ENCODE data around the gene EIF2B2.
"Not testable (repeated sequence)": the region's sequence is repeated elsewhere in the genome, so short reads cannot be mapped to it uniquely, and the experiment has no call there.

EIF2B2 gene

DNA sequence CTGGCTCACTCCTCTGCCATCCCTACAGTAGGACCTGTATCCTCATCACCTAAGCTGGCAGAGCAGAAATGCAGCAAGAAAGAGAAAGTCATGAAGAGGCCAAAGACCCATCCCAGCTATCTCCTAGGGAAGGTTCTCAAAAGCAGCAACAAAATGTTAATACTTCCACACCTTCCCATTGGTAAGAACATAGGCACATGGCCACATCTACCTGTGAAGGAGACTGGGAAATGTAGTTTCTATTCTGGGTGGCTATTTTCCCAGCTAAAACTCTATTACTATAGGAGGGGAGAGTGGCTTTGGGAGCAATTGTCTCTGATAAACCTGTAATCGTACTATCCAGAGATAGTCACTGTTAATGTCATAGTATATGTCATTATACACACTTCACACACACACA, 13.7 kb upstream of the EIF2B2 start:
- DNase-seq (ENCODE audit: low read depth in 2 of 2) = no peak

DNA sequence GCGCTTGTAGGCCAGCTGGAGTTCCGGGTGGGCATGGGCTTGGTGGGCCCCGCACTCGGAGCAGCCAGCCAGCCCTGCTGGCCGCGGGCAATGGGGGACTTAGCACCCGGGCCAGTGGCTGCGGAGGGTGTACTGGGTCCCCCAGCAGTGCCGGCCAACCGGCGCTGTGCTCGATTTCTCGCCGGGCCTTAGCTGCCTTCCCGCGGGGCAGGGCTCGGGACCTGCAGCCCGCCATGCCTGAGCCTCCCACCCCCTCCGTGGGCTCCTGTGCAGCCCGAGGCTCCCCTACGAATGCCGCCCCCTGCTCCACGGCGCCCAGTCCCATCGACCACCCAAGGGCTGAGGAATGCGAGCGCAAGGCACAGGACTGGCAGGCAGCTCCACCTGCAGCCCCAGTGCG, 8.5 kb upstream of the EIF2B2 start:
- not testable (repeated sequence) for DNase-seq (ENCODE audit: low read depth in 2 of 2)

DNA sequence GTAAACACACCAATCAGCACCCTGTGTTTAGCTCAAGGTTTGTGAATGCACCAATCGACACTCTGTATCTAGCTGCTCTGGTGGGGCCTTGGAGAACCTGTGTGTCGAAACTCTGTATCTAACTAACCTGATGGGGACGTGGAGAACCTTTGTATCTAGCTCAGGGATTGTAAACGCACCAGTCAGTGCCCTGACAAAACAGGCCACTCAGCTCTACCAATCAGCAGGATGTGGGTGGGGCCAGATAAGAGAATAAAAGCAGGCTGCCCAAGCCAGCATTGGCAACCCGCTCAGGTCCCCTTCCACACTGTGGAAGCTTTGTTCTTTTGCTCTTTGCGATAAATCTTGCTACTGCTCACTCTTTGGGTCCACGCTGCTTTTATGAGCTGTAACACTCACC, 6.9 kb upstream of the EIF2B2 start:
- DNase-seq (ENCODE audit: low read depth in 2 of 2) = not testable (repeated sequence)

DNA sequence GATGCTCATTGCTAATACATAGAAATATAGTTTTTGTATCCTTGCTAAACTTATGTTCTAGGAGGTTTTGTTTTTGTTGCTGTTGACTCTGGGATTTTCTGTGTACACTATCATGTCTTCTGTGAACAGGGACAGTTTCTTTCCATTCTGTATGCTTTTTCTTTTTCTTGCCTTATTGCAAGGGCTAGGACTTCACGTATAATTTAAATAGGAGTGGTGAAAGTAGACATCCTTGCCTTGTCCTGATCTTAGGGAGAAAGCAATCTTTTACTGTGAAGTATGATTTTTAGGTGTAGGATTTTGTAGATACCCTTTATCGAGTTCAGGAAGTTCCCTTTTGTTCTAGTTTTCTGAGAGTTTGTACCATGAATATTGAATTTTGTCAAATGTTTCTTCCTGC, 1.5 kb upstream of the EIF2B2 start:
- no peak for DNase-seq (ENCODE audit: low read depth in 2 of 2)

DNA sequence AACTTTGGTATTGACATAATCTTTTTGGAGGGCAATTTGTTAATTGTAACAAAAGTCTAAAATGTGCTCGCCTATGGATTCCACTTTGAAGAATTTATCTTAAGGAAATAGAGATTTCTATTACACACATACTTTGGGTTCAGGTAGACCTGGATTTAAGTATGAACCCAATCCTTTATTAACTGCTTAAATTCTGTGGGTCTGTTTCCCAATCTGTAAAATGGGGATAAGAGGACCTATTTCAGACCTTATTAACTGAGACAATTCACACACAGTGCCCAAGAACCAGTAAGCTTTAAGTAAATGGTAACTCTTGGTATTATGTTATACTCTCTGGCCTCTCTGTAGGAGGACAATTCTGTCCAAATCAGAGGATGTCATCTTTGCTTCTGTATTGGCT, 822 bp upstream of the EIF2B2 start:
- DNase-seq (ENCODE audit: low read depth in 2 of 2) = no peak

DNA sequence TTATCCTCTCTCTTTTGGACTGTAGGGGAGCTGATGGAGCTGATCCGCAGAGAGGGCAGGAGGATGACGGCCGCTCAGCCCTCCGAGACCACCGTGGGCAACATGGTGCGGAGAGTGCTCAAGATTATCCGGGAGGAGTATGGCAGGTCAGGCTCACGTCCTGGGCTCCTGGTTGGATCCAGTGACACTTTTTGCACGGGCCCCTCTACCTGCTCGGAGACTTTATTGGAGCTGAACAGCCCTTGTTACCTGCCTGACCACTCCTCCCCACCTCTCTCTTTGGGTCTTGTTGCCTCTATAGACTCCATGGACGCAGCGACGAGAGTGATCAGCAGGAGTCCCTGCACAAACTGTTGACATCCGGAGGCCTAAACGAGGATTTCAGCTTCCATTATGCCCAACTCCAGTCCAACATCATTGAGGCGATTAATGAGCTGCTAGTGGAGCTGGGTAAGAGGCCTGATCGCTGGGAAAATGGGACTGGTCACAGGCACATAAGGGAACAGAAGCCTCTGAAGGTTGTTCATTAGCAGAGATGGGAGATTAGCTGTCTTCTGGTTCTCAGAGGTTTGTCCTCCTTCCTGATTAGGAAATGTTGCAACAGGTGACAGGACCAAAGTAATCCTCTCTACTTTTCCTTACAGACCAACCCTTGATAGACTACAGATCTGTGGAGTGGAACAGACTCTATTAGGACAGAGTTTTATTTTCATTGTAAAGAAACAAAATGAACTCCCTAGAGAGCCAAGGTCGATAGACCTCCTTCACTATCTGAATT, 718 bp downstream of the EIF2B2 start:
- DNase-seq (ENCODE audit: low read depth in 2 of 2) = no peak

DNA sequence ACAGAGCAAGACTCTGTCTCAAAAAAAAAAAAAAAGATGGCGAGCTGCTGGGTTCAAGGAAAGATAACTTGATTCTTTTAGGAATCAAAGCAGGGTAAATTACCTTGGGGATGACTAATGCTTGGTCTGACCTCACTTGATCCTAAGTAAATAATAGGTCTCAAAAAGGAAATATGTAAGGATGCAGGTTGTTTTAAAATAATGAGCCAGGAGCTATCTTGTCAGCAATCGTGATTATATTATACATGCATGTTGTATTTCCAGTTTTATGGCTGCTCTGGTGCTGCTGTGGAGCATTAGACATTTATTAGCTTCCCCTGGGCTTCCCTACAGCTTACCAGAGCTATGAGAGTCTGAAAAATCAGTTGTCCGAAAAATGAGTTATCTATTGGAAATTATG, 2.6 kb downstream of the EIF2B2 start:
- no peak for DNase-seq (ENCODE audit: low read depth in 2 of 2)

DNA sequence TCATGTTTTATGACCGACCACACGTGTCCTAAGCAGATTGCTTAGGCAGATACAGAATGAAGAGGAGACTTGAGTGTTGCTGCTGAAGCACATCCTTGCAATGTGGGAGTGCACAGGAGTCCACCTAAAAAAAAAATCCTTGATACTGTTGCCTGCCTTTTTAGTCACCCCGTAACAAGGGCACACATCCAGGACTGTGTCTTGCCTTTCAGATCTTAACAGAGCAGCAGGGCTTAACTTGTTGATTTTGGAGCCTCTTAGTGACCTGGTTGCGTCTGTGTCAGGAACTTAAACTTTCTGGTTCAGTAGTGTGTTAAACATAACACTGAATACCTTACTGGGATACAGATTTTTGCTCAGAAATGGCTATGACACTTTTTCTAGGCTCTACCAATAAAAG, 6.5 kb downstream of the EIF2B2 start:
- no peak for DNase-seq (ENCODE audit: low read depth in 2 of 2)

DNA sequence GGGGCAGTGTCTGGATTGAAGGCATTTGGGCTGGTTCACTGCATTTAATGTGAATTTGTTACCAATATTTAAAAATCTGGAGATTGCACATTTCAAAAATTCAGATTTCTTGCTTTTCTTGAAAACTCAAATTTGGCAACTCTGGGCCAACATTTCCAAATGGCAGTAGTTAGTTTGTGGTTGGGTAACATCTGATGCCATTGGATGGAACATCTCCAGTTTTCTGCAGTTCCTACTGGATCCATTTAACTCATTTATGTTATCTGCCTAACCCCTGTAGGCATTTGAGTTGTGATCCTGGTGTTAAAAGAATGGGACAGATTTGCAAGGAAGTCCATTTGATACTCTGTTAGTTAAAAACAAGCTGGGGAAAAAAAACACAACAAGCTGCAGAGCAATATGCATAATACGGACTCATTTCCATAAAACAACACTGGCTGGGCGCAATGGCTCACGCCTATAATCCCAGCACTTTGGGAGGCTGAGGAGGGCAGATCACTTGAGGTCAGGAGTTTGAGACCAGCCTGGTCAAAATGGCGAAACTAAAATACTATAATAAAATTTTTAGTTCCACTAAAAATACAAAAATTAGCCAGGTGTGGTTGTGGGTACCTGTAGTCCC, 7.9 kb downstream of the EIF2B2 start:
- no peak for DNase-seq (ENCODE audit: low read depth in 2 of 2)

DNA sequence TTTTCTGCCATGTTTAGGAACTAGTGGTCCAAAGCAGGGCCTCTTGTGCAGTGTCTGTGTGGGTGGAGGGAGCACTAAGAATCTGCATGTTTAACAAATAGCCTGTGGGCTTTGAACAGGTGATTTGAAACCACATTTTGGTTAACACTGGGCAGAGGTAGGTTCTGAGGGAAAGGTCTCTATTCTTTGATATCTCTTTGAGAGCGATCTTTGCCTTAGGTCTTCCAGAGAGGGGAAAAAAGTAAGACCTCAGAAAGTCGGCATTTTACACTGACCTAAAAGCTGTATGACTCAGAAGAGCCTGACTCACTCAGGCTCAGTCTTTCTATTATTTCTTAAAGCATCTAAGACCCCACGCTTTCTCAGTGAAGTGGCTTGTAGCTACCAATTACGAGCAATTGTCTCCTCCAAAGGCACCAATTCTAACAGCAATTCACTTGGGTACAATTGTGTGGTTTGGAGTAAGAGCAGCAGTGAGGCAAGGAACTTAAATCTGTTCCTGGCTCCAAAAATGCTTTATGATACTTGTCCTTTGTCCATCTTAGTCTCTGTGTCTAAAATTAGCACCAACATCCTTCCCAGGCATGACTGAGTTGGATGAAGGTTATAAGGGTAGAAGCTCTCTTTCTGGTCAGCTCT, 8.8 kb downstream of the EIF2B2 start:
- no peak for DNase-seq (ENCODE audit: low read depth in 2 of 2)

DNA sequence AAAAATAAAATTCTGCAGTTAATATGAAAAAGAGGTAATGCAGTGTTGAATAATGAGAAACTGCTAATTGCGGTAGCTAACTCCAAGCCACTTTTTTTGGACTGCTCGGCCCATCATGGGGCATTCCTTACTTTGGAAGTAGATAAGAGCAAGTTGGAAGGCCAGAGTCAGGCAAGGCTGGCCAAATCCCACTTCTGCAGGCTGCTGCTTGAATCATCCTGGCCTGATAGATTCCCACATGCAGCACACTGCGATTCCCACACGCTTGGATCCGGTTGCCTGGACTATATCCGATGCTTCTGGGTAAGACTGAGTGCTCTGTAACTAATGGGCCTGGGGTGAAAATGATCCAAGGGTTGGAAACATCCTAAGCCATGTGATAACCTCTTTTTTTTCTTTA, 10.6 kb downstream of the EIF2B2 start:
- no peak for DNase-seq (ENCODE audit: low read depth in 2 of 2)

DNA sequence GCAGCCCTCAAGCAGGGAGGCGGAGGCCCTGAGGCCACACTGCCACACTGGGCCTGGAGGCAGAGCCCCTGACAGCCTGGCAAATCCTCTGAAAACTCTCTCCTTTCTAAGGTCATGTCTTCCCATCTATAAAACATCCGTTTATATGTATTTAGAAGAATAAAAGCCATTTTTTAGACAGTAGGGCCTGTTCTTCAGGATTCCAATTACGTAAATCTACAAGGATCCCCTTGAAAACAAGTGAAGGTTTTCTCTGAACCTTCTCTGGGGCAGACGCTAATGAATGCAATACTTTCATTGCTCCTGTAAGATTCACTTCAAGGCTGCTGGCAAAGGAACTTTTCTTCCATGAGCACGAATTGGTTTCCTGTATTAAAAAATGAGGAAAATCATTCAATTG, 12.8 kb downstream of the EIF2B2 start:
- DNase-seq (ENCODE audit: low read depth in 2 of 2) = no peak

DNA sequence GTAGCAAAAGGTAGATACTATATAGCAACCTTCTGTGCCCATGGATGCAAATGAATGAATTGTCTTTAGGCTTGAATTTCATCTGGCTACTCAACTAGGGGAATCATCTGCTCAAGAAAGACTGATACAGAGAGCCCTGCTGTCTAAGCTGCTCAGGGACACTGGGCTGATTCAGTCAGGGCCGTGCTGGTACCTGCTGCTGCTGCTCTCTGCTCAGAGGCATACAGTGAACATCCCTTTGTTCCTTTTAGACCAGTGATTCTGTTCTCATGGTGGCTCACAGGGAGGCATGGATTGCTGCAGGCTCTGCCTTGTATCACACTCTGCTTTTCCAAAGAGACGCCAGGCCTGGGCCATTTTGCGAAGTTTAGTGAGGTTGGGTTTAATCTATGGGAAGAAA, 14.1 kb downstream of the EIF2B2 start:
- DNase-seq (ENCODE audit: low read depth in 2 of 2) = no peak

DNA sequence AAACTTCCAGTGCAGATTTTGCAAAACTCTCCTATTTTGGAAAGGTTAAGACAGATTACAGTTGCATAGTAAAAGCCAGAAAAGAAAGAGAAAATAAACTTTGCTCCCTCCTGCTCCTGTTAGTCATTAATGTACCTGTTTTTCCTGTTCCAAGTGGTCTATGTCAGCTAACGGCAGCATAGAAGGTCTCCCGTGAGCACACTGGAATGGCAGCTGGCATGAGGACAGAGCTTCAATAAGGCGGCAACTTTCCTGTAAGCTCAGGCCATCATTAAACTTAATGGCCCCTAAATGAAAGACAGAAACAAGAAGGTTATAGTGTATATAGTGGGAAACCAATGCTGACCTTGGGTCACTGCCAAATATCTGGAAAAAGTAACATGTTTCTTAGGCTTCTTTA, 16.0 kb downstream of the EIF2B2 start:
- no peak for DNase-seq (ENCODE audit: low read depth in 2 of 2)

DNA sequence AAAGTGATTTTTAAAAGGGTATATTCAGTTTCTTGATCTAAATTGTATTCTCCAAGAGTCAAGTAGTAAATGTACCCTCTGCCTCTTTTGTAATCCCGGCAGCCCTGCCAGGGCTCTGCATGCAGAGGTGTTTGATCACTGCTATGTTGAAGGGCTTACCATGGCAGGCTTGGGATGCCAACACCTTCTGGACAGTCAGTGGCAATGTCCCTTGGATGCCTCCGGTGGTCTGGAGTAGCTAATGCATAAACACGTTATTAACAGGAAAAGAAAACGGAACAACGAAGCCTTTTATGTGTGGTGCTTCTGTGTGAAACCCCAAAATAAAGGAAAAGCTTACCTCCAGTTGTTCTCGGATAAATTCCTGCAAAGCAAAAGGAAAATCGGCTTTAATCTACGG, 19.9 kb downstream of the EIF2B2 start:
- no peak for DNase-seq (ENCODE audit: low read depth in 2 of 2)

DNA sequence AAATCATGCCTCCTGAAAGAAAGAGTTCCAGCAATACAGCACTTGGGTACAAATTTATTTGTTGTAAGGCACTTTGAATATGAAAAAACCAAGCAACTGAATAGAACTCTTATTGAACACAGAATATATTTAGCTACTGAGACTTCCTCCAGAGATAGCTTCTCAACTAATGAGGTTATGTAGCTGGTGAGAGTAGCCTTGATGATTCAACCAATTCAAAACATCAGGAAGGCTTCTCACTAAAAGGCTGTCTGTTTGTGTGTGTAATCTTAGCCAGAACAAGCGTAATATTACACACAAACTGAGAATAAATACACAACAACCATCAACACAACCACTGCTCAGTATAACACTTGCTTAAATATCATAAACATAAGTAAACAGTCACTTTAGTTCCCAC, 20.4 kb downstream of the EIF2B2 start:
- no peak for DNase-seq (ENCODE audit: low read depth in 2 of 2)

DNA sequence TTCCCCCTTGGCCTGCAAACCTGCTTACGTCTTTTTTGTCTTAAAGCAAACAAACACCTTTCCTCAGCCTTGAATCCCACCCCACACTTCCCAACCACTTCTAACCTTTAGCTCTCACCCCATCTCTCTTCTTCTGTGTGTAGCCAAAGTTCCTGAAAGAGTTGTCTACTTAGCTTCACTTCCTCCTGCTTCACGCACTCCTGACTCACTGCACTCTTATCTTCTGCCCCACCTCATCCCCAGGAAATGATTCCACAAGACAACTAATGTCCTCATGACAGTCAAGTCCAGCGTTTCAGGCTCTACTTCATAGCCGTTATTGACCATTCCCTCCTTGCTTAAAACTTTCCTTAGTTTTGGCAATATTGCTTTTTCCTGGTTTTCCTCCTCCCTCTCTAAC, 22.4 kb downstream of the EIF2B2 start:
- no peak for DNase-seq (ENCODE audit: low read depth in 2 of 2)

DNA sequence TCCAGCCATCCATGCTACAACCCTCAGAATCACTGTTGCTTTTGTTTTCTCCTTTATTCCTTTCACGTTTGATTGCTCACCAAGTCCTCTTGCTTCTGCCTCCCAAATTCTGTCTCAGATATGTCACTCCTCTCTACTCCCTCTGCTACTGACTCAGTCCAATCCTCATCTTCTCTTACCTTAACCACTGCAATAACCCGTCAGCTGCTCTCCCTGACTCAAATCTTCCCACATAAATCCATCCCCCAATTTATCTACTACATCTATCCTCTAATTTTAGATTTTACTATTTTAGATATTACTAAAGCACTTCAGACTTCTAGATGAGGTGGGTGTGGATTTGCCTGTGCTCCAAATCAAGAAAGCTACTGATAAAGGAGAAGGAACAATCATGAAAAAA, 23.2 kb downstream of the EIF2B2 start:
- no peak for DNase-seq (ENCODE audit: low read depth in 2 of 2)

DNA sequence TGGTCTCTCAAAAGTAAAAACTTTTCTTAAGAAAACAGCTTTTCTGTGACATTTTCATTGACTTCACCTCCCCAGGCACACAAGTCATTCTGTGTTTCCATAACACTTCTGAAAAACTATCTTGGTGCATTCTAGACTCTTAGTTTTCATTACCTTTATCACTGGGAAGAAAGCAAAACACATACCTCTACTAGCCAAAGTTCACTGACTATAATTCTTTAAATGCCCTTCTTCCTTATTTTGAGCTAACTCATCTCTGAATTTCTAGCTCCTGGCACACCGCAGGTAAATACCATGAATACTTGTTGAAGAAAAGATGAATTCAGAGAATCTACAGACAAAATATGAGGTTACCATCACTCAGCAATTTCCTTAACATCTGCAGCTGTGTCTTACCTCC, 27.4 kb downstream of the EIF2B2 start:
- no peak for DNase-seq (ENCODE audit: low read depth in 2 of 2)

DNA sequence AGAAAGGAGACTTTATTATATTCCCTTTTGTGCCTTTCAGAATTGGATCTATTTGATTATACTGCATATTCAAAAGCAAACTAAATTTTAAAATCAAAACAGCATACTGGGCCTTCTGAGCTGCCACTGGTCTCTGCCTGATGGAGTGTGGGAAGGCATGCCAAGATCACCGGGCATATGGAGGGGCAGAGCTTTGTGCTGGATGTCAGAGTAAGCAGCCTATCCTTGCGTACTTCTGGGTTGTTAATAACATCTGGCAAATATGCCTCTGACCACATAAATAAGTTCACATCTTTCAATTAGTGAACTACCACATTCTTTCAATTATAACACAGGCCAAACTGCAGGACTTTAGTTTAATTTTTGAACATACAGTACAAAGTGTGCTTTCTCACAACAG, 30.2 kb downstream of the EIF2B2 start:
- no peak for DNase-seq (ENCODE audit: low read depth in 2 of 2)

DNA sequence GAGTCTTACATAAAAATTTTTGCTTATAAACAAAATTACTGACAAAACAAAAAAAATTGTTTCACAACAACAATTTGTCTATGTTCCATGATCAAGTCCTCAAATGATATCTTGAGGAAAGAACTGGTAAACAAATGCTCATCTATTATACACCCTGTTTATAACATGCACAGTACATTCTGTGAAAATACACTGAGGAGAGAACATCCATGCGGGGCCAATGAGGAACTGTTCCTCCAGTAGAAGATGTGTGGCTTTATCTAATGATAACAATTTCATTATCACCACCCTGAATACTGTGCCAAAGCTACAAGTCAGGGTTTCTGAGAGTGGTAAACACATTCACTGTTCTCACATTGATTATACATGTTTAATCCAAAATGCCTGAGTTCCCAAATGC, 37.8 kb downstream of the EIF2B2 start:
- no peak for DNase-seq (ENCODE audit: low read depth in 2 of 2)

DNA sequence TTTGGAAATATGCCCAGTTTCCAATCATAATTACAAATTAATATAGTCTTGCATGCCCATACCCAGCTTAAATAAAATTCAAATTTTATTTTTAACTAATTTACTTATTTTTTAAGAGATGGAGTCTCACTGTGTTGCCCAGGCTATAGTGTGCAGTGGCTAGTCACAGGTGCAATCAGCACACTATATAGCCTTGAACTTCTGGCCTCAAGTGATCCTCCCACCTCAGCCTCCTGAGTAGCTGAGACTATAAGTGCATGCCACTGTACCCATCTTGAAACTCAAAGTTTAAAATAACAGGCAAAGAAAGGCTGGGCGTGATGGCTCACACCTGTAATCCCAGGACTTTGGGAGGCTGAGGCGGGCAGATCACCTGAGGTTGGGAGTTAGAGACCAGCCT, 38.2 kb downstream of the EIF2B2 start:
- DNase-seq (ENCODE audit: low read depth in 2 of 2) = no peak

DNA sequence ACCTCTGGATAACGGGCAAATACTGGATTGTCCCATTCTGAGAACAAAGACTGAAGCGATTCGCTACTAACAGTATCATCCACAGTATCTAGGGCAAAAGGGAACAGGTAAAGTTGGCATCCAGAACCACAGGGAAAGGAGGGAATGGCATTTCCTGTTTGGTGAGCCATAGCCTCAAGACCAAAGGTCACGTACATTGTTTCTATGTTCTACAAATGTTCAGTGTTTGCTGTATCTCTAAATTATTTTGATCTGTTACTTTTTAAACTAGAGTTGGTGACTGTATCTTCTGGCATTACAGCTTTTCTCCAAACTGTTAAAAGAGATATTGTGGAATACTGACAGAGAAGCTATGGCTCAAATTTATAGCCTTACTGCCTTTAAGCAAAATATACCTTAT, 38.9 kb downstream of the EIF2B2 start:
- DNase-seq (ENCODE audit: low read depth in 2 of 2) = no peak

Data from stimulated activated CD8-positive, alpha-beta memory T cell treated with anti-CD3 and anti-CD28 coated beads, Interleukin-7, amount 100 ng/mL, for 4 hours (primary cell).